ENCODE results near the gene ARHGAP23. TPM values are rescaled to one million over a fixed set of nuclear protein-coding genes. Genes with fewer than 3 reads are reported as not detected.

Gene ARHGAP23
- total RNA-seq, 3 donors from 2014 or later (not counting 1 experiment from before 2014, with no cell fraction given), result 0.19 to 1.8 (median 1.7) TPM

- 75% methylated on average over 10 of the region's 11 CpGs for WGBS (ENCODE audit: insufficient coverage)
- no peaks in the 10 kb centered on the region for H3K27me3 ChIP-seq (ENCODE audit: control insufficient read depth, insufficient read depth, low read length)
- TF ChIP-seq CTCF (IDR thresholded peaks at IDR 0.05), result no peak
Measured at GRCh38 chr17:38540514-38541045, 112.3 kb downstream of the ARHGAP23 start.

GRCh38 chr17:38541281-38541680 lies 113.0 kb downstream of the ARHGAP23 start:
- DNase-seq (no peak), ATAC-seq (no peak)
- no peak for TF ChIP-seq CTCF (IDR thresholded peaks at IDR 0.05)
- no peaks in the 10 kb centered on the region for H3K4me1 Mint-ChIP-seq
- H3K4me3 Mint-ChIP-seq, result no peak overlapping the region
- H3K27me3 ChIP-seq (ENCODE audit: control insufficient read depth, insufficient read depth, low read length), result no peaks in the 10 kb centered on the region
- no peak overlapping the region for H3K27ac ChIP-seq (ENCODE audit: low read length)
- no peaks in the 10 kb centered on the region for H3K36me3 Mint-ChIP-seq
- H3K4me3 ChIP-seq (ENCODE audit: low read length), result no peak overlapping the region
- no peaks in the 10 kb centered on the region for H3K4me1 ChIP-seq (ENCODE audit: control insufficient read depth, insufficient read depth, low read length)
- 85% methylated on average over 11 of the region's 11 CpGs for WGBS (ENCODE audit: insufficient coverage)
- no peaks in the 10 kb centered on the region for H3K9me3 ChIP-seq (ENCODE audit: control insufficient read depth, insufficient read depth, low read length)
- peaks cover 0 to 1% of the 10 kb centered on the region in 2 donors for H3K27me3 Mint-ChIP-seq (ENCODE audit: low read depth in 2 of 2)
- no peak overlapping the region for H3K27ac Mint-ChIP-seq
- intact Hi-C loops (cut with micrococcal nuclease), result no loop called here
- no peaks in the 10 kb centered on the region for H3K9me3 Mint-ChIP-seq
- no peaks in the 10 kb centered on the region for H3K36me3 ChIP-seq (ENCODE audit: control insufficient read depth, insufficient read depth, low read length)

More at GRCh38 chr17:38540514-38541045, 112.3 kb downstream of the ARHGAP23 start:
- ATAC-seq (no peak), DNase-seq (no peak)
- Mint-ChIP-seq H3K27me3 (ENCODE audit: low read depth in 2 of 2) (peaks cover 6 to 8% of the 10 kb centered on the region in 2 donors), H3K27ac (no peak overlapping the region), H3K4me3 (no peak overlapping the region), H3K4me1 (no peaks in the 10 kb centered on the region), H3K9me3 (no peaks in the 10 kb centered on the region), H3K36me3 (no peaks in the 10 kb centered on the region)
- no peaks in the 10 kb centered on the region for H3K36me3 ChIP-seq (ENCODE audit: control insufficient read depth, insufficient read depth, low read length)
- intact Hi-C loops (cut with micrococcal nuclease), result no loop called here
- no peaks in the 10 kb centered on the region for H3K9me3 ChIP-seq (ENCODE audit: control insufficient read depth, insufficient read depth, low read length)
- no peaks in the 10 kb centered on the region for H3K4me1 ChIP-seq (ENCODE audit: control insufficient read depth, insufficient read depth, low read length)
- H3K27ac ChIP-seq (ENCODE audit: low read length), result no peak overlapping the region
- no peak overlapping the region for H3K4me3 ChIP-seq (ENCODE audit: low read length)

- no peaks in the 10 kb centered on the region for H3K36me3 Mint-ChIP-seq
- no peak for DNase-seq
- H3K4me1 Mint-ChIP-seq, result no peaks in the 10 kb centered on the region
- no peaks in the 10 kb centered on the region for H3K4me1 ChIP-seq (ENCODE audit: control insufficient read depth, insufficient read depth, low read length)
- no peak for ATAC-seq
- no peaks in the 10 kb centered on the region for H3K9me3 Mint-ChIP-seq
- intact Hi-C loops (cut with micrococcal nuclease), result no loop called here
- no peak for TF ChIP-seq CTCF (IDR thresholded peaks at IDR 0.05)
- no peaks in the 10 kb centered on the region for H3K9me3 ChIP-seq (ENCODE audit: control insufficient read depth, insufficient read depth, low read length)
- no peak overlapping the region for H3K4me3 Mint-ChIP-seq
- H3K27me3 ChIP-seq (ENCODE audit: control insufficient read depth, insufficient read depth, low read length), result no peaks in the 10 kb centered on the region
- no peak overlapping the region for H3K27ac ChIP-seq (ENCODE audit: low read length)
- H3K27ac Mint-ChIP-seq, result no peak overlapping the region
- 84% methylated on average over 8 of the region's 8 CpGs for WGBS (ENCODE audit: insufficient coverage)
- H3K27me3 Mint-ChIP-seq (ENCODE audit: low read depth in 2 of 2), result peaks cover 0 to 4% of the 10 kb centered on the region in 2 donors
- no peak overlapping the region for H3K4me3 ChIP-seq (ENCODE audit: low read length)
- no peaks in the 10 kb centered on the region for H3K36me3 ChIP-seq (ENCODE audit: control insufficient read depth, insufficient read depth, low read length)
Measured at GRCh38 chr17:38542286-38542685, 114.0 kb downstream of the ARHGAP23 start.
